ENCODE data around the gene PROSER2. TPM values are rescaled to one million over a fixed set of nuclear protein-coding genes. Genes with fewer than 3 reads are reported as not detected.

The PROSER2 gene
- polyA plus RNA-seq, 2 of the 4 experiments (the other 2 are of a cell fraction) = 10.1 to 14.4 TPM

DNA sequence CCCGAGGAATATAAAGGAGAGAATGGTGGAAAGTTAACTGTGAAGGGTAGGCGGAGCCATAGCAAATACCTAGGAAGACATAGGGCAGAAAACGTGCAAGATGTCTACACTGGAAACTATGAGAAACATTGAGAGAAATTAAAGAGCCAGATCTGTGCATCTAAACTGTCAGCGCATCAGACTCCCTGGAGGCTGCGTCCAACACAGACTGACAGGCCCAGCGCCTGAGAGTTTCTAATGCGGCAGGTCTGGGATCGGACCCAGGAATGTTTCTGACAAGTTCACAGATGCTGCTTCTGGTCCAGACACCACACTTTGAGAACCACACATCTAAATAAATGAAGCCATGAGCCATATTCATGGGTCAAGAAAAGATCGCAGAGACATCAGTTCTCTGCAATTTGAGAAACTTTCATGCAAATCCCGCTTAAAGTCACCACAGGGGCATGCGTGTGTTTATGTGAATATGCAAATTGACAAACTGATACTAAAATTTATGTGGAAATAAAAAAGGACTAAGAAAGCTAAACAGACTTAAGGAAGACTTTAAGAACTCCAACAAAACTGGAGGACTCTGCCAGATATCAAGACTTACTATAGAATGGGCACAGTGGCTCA, 38.8 kb downstream of the PROSER2 start:
- FAIRE-seq (no peak), DNase-seq (ENCODE audit: low read depth in 1 of 2, low spot score in 1 of 2) (no peak), ATAC-seq (no peak)
- Histone ChIP-seq H3K4me1 (no peaks in the 10 kb centered on the region), H3K27ac (no peak overlapping the region), H3K9me3 (no peaks in the 10 kb centered on the region), H3K4me2 (no peak overlapping the region), H3K4me3 (no peak overlapping the region)
- TF ChIP-seq HEYL (CRISPR knock-in tag; IDR thresholded peaks at IDR 0.05) (no peak), MAZ (IDR thresholded peaks at IDR 0.05; ENCODE audit: borderline replicate concordance, low read depth, low read length) (no peak), CEBPB (IDR thresholded peaks at IDR 0.05) (no peak), GATA3 (IDR thresholded peaks at IDR 0.05; ENCODE audit: borderline replicate concordance) (no peak), EHMT2 (IDR thresholded peaks at IDR 0.05; ENCODE audit: low read depth) (no peak), ZFP36 (IDR thresholded peaks at IDR 0.05; ENCODE audit: borderline replicate concordance, partially characterized antibody) (no peak), HOXB13 (CRISPR knock-in tag; IDR thresholded peaks at IDR 0.05; ENCODE audit: low read depth) (no peak), HDAC2 (IDR thresholded peaks at IDR 0.05) (no peak), POLR2A (IDR thresholded peaks at IDR 0.05; ENCODE audit: low read length) (no peak)
- TF ChIP-seq, protein P1, sequence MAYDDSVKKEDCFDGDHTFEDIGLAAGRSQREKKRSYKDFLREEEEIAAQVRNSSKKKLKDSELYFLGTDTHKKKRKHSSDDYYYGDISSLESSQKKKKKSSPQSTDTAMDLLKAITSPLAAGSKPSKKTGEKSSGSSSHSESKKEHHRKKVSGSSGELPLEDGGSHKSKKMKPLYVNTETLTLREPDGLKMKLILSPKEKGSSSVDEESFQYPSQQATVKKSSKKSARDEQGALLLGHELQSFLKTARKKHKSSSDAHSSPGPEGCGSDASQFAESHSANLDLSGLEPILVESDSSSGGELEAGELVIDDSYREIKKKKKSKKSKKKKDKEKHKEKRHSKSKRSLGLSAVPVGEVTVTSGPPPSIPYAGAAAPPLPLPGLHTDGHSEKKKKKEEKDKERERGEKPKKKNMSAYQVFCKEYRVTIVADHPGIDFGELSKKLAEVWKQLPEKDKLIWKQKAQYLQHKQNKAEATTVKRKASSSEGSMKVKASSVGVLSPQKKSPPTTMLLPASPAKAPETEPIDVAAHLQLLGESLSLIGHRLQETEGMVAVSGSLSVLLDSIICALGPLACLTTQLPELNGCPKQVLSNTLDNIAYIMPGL (CRISPR knock-in tag; IDR thresholded peaks at IDR 0.05; ENCODE audit: borderline replicate concordance) = no peak
- POLR2A ChIA-PET = no interaction called here
- CTCF ChIA-PET = interaction anchor here (0.8 to 2.0 kb wide), 5 partner anchors 10 to 79 kb away, joined by 3 to 5 read pairs (median 4); no protein-coding TSS in a partner anchor
- WGBS (ENCODE audit: missing lambda C conversion rate) = 88% methylated on average over 11 of the region's 11 CpGs

DNA sequence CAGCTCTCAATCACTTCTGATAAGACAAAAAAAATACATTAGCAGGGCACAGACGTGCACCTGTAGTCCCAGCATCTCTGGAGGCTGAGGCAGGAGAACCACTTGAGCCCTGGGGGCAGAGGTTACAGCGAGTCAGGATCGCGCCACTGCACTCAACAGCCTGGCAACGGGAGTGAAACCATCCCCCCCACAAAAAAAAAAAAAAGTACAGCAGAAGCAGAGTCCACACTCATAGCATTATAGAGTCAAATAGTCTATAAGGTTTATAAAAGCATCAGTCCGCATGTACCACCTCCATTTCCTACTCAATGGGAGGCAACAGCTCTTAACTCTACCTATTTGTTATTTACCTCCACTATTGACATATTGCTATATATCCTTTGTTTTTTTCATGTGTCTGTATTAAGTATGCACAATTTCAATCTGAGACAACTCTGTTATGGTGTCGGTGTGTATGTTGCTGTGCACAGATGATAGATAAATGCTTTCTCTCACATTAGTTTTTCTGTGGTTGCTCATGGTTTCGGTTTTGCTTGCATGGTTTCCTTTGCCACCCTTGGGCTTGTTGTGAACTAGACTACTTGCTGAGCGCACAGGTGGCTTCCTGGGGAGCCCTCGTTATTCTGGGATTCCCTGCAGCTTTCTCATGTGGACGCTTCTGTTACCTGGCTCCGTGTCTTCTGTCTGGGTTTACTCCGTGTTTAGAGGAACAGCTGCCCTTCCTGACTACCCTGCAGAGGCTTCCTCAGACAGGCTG, 40.4 kb downstream of the PROSER2 start:
- H3K4me2 ChIP-seq = no peak overlapping the region
- WGBS (ENCODE audit: missing lambda C conversion rate) = 90% methylated on average over 13 of the region's 13 CpGs
- H3K27ac ChIP-seq = no peak overlapping the region
- DNase-seq (ENCODE audit: low read depth in 1 of 2, low spot score in 1 of 2) (no peak), FAIRE-seq (no peak), ATAC-seq (no peak)
- H3K4me1 ChIP-seq = no peaks in the 10 kb centered on the region
- POLR2A ChIA-PET = no interaction called here
- CTCF ChIA-PET = interaction anchor here (1.2 to 2.0 kb wide), 3 partner anchors 11 to 80 kb away, joined by 3 to 5 read pairs (median 5); no protein-coding TSS in a partner anchor
- TF ChIP-seq ESRRA (IDR thresholded peaks at IDR 0.05; ENCODE audit: borderline replicate concordance, low read length) (no peak), JUN (IDR thresholded peaks at IDR 0.05) (no peak), HDAC2 (IDR thresholded peaks at IDR 0.05) (no peak), TFCP2L1 (CRISPR knock-in tag; IDR thresholded peaks at IDR 0.05) (no peak), RFX5 (IDR thresholded peaks at IDR 0.05) (no peak), CBX2 (IDR thresholded peaks at IDR 0.05; ENCODE audit: borderline replicate concordance, low read depth) (no peak), NFE2L2 (conservative IDR thresholded peaks at IDR 0.05; ENCODE audit: low read length) (no peak), GATA3 (IDR thresholded peaks at IDR 0.05; ENCODE audit: borderline replicate concordance) (no peak), RCOR1 (IDR thresholded peaks at IDR 0.05; ENCODE audit: low read depth, low read length) (no peak), RARB (CRISPR knock-in tag; IDR thresholded peaks at IDR 0.05) (no peak), EHMT2 (IDR thresholded peaks at IDR 0.05; ENCODE audit: low read depth) (no peak), MAZ (IDR thresholded peaks at IDR 0.05; ENCODE audit: borderline replicate concordance, low read depth, low read length) (no peak), ZSCAN20 (CRISPR knock-in tag; IDR thresholded peaks at IDR 0.05) (no peak), POLR2A (IDR thresholded peaks at IDR 0.05; ENCODE audit: low read length) (no peak), PHF8 (IDR thresholded peaks at IDR 0.05; ENCODE audit: borderline replicate concordance, low read depth) (no peak), POLR2AphosphoS2 (conservative IDR thresholded peaks at IDR 0.05; ENCODE audit: low read length) (no peak)
- TF ChIP-seq, protein P2, sequence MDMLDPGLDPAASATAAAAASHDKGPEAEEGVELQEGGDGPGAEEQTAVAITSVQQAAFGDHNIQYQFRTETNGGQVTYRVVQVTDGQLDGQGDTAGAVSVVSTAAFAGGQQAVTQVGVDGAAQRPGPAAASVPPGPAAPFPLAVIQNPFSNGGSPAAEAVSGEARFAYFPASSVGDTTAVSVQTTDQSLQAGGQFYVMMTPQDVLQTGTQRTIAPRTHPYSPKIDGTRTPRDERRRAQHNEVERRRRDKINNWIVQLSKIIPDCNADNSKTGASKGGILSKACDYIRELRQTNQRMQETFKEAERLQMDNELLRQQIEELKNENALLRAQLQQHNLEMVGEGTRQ (IDR thresholded peaks at IDR 0.05) = no peak
- TF ChIP-seq, protein P3, sequence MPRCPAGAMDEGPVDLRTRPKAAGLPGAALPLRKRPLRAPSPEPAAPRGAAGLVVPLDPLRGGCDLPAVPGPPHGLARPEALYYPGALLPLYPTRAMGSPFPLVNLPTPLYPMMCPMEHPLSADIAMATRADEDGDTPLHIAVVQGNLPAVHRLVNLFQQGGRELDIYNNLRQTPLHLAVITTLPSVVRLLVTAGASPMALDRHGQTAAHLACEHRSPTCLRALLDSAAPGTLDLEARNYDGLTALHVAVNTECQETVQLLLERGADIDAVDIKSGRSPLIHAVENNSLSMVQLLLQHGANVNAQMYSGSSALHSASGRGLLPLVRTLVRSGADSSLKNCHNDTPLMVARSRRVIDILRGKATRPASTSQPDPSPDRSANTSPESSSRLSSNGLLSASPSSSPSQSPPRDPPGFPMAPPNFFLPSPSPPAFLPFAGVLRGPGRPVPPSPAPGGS (IDR thresholded peaks at IDR 0.05) = no peak
- TF ChIP-seq, protein P4, sequence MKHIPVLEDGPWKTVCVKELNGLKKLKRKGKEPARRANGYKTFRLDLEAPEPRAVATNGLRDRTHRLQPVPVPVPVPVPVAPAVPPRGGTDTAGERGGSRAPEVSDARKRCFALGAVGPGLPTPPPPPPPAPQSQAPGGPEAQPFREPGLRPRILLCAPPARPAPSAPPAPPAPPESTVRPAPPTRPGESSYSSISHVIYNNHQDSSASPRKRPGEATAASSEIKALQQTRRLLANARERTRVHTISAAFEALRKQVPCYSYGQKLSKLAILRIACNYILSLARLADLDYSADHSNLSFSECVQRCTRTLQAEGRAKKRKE (CRISPR knock-in tag; IDR thresholded peaks at IDR 0.05; ENCODE audit: low read depth) = no peak
- TF ChIP-seq, protein P5, sequence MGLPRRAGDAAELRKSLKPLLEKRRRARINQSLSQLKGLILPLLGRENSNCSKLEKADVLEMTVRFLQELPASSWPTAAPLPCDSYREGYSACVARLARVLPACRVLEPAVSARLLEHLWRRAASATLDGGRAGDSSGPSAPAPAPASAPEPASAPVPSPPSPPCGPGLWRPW (IDR thresholded peaks at IDR 0.05) = no peak
- no peaks in the 10 kb centered on the region for H3K9me3 ChIP-seq
- no peak overlapping the region for H3K4me3 ChIP-seq

Measured in A549 (cell line).